COR-L47 (cell line): ENCODE data around the gene GPS2.

Experiments used
- DNase-seq: peaks from one replicate; lab custom pipeline; 2025; lab: John Stamatoyannopoulos, UW

The GPS2 gene

GRCh38 chr17:7293159-7293558, 22.0 kb downstream of the GPS2 start:
- no peak for DNase-seq

- no peak for DNase-seq
Observed at GRCh38 chr17:7292729-7293128, 22.4 kb downstream of the GPS2 start.

DNA sequence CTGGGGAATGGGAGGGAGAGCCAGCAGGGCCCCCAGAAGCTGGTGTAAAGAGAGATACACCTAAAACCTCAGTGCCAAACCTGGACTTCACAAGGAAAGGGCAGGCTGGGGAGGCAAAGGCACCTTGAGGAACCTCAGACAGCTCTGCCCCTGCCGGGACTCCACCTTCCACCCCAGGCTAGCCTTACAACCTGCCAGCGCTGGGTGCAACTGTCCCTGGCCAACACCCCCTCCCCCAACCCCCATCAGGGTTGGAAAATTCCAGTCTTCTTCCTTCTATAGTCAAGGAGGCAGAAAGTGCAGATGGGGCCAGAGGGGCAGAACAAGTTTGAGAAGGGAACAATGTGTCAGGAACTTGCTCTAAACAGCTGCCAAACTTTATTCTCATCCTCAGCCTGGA, 23.0 kb downstream of the GPS2 start:
- no peak for DNase-seq

DNA sequence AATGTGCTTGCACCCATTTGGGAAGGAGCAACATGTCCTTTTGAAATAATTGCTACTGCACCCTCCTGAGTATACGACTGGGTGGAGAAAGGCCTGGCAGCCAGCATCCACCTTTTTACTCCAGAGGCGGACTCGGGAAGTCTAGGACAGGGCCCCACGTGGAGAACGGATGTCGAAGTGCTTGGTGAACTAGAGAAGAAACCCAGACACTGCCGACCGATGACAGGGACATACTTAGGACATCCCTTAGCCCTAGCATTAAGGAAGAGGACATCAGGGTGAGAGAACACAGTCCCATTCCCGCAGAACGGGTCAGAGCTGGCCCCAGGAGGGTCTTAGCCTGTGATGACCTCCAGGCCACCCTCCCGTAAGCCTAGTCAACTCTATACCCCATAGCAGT, 24.5 kb downstream of the GPS2 start:
- DNase-seq = no peak

- DNase-seq = no peak
Observed at GRCh38 chr17:7290166-7290565, 25.0 kb downstream of the GPS2 start.

DNA sequence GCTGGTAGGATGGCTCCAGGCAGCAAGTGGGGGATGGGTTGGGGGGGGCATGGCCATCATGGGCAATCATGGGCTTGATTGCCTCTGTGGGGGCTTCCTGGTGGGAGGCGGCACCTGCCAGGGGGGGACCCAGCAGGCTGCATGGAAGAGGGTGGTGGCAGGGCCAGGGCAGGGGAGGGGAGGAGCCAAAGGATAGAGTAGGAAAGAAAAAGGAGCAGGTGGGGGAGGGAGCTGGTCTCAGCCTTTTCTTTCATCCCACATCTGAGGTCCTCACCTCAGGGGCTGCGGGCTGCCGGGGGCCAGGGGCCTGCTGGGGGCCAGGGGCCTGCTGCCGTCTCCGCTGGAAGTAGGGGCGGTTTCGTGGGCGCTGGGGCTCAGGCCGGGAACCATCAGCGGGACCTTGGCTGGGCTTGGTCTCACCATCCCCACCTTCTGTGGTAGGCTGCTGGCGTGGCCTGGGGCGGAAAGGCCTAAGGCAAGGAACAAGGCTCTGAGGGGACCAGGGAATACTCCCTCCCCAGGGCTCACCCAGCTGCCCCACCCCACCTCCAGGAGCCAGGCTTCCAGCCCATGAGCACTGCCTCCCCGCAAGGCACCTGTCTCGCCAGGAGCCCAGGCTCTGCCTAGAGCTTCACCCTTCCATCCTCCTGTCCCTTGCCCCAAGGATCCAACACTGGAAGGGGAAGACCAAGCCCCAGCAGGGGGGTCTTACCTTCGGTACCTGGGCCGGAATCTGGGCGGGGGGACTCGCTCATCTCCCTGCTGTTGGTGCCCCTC, 25.7 kb downstream of the GPS2 start:
- DNase-seq = no peak

- DNase-seq = no peak
Observed at GRCh38 chr17:7285679-7286078, 29.5 kb downstream of the GPS2 start.

GRCh38 chr17:7284911-7285310, 30.2 kb downstream of the GPS2 start:
- no peak for DNase-seq

GRCh38 chr17:7283471-7284216, 31.5 kb downstream of the GPS2 start:
- DNase-seq = no peak

DNA sequence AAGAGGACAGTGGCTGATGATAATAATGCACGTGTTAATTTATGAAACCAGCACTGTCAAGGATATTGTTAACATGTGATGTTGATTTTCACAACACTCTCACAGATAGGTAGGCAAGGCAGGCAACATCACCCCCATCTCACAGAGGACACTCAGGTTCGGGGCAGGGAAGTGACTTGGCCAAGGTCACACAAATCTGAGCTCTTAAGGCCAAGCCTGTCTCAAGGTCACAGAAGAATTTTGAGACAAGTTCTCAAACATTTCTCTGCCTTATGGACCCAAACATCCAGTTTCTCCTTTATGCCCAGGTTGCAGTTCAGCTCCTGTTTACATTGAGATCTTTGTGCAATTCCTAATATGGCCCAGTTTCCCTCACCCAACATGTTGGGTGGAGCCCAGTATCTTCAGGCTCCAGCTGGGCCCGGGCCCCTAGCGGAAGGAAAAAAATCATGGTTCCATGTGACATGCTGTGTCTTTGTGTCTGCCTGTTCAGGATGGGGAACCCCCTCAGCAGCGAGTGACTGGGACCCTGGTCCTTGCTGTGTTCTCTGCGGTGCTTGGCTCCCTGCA, 32.3 kb downstream of the GPS2 start:
- DNase-seq = no peak

GRCh38 chr17:7281953-7282751, 33.0 kb downstream of the GPS2 start:
- no peak for DNase-seq

DNA sequence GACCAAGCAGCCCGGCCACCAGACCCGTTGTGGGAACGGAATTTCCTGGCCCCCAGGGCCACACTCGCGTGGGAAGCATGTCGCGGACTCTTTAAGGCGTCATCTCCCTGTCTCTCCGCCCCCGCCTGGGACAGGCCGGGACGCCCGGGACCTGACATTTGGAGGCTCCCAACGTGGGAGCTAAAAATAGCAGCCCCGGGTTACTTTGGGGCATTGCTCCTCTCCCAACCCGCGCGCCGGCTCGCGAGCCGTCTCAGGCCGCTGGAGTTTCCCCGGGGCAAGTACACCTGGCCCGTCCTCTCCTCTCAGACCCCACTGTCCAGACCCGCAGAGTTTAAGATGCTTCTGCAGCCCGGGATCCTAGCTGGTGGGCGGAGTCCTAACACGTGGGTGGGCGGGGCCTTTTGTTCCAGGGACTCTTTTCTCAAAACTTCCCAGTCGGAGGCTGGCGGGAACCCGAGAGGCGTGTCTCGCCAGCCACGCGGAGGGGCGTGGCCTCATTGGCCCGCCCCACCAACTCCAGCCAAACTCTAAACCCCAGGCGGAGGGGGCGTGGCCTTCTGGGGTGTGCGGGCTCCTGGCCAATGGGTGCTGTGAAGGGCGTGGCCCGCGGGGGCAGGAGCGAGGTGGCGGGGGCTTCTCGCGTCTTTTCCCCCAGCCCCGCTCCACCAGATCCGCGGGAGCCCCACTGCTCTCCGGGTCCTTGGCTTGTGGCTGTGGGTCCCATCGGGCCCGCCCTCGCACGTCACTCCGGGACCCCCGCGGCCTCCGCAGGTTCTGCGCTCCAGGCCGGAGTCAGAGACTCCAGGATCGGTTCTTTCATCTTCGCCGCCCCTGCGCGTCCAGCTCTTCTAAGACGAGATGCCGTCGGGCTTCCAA, 33.8 kb downstream of the GPS2 start, which contains the start of gene SLC2A4:
SLC2A4 (plus strand) TSS at position 645 of the 879 bp plus-strand sequence; CDS start at position 862, 217 bp downstream.
- peak; percentile 56 for DNase-seq

DNA sequence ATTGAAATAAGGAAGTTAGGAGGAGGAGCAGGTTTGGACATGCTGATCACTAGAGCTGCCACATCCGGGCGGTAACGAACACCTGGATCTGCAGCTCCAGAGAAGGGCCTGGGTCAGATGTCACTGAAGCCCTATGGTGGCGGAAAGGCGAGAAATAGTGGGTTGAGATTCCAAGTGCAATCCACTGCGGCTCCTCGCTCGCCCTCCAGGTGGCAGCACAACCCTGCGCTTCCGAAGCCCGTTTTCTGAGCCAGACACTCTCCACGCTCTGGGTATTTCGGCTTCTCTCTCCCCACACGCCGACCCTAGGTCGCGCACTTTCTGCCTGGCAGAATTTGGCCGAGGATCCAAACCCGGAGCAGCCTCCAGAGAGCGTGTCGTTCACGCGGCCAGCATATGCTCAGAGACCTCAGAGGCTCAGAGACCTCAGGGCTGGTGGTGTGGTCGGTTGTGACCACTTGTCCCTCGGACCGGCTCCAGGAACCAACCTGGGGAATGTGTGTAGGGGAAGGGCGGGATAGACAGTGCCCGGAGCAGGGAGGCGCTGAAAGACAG, 34.6 kb downstream of the GPS2 start:
- DNase-seq = peak; percentile 32

DNA sequence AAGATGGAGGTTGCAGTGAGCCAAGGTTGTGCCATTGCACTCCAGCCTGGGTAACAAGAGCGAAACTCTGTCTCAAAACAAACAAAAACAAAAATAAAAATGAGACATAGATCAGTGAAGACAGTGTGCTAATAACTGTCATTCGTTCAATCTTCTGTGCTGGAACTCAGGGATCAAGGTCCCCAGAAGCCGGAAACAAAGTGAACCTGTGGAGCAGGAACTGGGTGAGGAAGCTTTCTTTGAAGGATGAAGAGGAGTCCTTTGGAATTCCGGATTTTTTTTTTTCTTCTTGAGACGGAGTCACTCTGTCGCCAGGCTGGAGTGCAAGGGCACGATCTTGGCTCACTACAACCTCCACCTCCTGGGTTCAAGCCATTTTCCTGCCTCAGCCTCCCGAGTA, 35.7 kb downstream of the GPS2 start:
- no peak for DNase-seq

GRCh38 chr17:7266784-7267183, 48.4 kb downstream of the GPS2 start:
- no peak for DNase-seq

DNA sequence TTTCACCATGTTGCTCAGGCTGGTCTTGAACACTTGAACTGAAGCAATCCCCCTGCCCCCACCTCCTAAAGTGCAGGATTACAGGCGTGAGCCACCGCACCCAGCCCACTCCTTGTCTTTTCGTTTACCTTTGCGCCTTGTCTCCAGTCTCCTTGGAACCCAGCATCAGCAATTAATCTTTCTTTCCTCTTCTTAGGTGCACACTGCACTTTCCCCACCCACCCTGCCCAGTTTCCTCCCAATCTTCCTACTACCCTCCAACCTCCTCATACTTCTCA, 51.4 kb downstream of the GPS2 start:
- DNase-seq = no peak

DNA sequence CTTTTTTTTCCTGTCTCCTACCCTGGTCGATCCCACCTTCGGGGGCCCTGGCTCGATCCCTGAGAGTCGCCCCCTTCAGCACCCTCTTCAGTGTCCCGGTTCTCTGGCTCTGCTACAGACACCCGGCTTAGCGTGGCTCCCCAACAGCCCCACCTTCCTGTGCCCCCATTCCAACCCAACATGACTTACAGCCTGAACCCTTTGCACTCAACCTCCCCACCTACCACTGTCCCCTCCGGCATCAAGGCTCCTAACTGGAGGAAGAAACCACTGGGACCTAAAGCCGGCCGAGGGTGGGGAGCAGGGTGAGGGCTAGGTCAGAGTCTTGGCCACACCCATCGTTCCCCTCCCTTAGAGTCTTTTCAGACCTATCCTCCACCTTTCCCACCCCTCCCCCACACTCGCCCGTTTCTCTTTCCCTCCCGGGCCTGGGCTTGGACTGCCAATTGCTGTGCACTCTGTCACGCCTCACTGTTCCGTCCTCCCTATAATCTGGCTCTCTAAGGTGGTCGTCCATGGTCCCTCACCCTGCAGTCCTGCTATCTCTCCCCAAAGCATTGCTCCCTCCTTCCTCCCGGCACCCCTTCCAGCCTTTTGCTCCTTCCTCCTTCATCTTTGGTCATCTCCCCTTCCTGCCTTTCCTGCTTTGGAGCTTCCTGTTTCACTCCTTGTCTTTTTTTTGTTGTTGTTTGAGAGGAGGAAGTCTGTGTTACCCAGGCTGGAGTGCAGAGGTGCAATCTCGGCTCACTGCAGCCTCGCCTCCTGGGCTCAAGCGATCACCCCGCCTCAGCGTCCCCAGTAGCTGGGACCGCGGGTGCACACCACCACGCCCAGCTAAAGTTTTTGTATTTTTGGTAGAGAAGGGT, 52.0 kb downstream of the GPS2 start:
- DNase-seq = no peak
